ENCODE measurements around the gene ZFHX2.

Gene ZFHX2

GRCh38 chr14:23513818-23514643 lies 37.5 kb downstream of the ZFHX2 start:
- no peak for DNase-seq

- no peak for DNase-seq
Observed at GRCh38 chr14:23513005-23513817, 38.4 kb downstream of the ZFHX2 start.

DNA sequence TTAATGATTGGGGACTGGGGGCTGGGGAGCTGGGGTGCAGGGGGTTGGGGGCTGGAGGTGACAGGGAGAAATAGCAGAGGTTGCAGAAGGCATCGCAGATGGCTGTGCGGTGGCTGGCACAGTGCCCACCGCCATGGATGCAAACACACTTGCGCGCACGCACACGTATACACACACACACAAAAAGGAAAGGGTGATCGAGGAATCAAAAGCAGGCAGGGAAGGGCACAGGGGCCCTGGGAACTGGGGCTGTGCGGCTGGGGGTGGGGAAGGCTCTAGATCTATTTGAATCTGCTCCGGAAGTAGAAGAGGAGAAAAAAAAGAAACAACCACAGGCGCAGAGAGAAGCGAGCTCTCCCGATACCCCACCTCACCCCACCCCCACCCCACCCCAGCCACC lies 39.4 kb downstream of the ZFHX2 start:
- DNase-seq, result peak; percentile 2

DNA sequence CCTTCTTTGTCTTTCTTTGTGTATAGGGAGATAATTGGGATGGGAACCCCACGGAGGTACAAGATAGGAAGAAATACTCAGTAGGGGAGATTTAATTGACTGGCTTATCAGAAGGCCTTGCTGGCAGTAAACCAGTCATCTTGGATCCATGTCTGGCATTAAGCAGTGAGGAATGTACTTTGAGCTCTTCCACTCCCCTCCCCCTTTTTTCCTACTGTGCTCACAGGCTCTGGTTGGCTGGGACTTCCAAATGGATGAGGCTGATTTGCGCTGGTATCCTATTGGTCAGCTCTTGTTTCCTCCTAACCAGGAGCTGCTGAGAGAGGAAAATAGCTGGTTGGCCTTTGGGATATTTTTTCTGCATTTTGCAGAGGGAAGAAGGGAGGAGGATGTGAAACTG lies 57.3 kb downstream of the ZFHX2 start:
- no peak for DNase-seq

GRCh38 chr14:23492618-23493272 lies 58.8 kb downstream of the ZFHX2 start:
- DNase-seq, result no peak

DNA sequence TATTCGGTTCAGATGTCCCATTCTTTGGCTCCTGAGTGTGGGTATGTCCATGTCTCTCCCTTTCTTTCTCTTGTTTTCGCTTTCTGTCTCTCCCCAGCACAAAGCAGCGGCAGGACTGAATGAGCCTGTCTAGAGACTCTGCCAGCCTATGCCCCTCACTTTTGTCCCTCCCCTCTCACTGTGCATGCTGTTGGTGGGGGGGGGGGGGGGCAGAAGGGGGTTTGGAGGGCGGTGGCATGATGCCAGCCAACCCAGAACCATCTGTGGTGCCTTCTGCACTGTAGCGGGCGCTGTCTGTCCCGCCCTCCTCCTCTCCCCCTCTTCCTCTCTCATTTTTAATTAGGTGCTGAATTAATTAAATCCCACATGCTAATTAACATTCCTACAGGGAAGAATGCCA lies 64.3 kb downstream of the ZFHX2 start:
- no peak for DNase-seq

GRCh38 chr14:23486036-23486435 lies 65.5 kb downstream of the ZFHX2 start:
- no peak for DNase-seq

GRCh38 chr14:23485326-23485725 lies 66.2 kb downstream of the ZFHX2 start:
- no peak for DNase-seq

DNA sequence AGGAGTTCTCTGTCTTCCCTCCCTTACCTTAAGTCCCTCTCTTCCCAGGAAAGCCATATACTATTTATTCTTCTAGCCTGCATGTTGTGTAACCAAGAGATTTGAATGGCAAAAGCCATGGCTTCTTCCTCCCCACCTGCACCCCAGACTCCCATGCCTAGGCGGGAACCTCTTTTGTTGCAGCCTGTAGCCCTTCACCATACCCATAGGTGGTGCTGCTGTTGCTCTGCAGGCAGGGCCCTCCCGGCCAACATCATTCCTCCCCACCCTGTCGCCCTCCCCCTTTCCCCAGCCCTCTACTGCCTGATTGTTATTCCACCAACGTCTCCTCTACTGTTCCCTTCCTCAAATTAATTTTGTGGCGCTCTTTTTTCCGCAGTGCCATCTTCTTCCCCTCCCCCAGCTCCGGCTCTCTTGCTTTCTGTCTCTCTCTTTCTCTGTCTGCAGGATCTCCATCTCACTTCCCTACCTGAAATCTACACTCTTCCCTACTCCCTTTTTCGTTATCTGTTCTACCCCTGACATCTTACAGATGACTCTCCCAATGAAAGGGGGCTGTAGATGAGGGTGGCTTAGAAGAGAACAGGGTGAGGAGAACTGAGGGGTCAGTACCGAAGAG lies 68.2 kb downstream of the ZFHX2 start:
- no peak for DNase-seq

DNA sequence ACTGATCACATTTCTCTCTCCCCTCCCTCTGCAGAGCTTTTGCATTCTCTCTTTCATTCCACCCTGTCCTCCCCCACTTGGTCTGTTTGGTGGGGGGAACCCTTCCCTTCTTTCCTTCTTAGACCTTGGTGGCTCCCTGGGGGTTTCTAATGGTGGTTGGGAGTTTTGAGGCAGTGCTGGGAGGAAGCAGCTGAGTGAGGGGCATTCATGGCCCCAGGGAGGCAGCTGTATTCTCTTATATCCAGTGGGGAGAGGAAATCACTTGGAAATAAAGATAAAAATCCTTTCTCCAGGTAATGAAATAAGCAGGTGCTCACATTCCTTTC lies 68.8 kb downstream of the ZFHX2 start:
- no peak for DNase-seq

DNA sequence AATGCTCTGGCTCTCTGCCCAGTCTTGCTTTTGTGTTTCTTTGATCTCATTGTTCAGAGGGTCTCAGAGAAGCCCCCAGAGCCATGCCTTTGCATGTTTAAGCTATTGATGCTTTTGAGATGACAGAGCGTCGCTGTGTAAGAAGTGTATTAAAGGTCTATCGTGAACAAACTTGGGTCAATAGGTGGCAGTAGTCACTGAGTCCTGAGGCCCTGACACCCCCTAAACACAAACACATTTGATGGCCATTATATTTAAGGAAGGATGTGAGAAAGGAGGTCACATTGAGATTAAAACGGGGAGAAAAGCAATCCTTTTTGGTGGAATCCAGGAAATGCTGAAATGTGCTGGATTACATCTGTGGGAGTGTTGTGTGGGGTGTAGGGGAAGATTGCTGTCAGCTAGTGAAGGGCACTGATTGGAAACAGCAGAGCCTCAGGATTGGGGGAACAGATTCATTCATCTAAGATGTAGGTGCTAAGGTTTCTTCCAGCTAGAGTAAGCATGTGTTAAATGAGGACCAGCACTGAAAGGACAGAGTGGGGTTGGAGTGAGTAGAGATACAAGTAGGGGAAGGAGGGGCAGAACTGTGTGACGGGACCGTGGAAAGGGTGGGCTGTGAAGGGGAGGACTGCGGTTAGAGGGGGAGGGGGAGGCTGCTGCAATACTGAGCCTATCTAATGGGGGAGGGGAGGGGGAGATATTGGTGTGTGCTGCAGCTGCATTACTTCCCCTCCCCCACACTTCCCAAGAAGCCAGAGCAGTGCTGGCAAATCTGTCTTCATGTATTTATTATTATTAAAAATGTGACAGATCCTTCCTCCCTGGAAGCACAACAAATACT lies 69.4 kb downstream of the ZFHX2 start:
- no peak for DNase-seq

DNA sequence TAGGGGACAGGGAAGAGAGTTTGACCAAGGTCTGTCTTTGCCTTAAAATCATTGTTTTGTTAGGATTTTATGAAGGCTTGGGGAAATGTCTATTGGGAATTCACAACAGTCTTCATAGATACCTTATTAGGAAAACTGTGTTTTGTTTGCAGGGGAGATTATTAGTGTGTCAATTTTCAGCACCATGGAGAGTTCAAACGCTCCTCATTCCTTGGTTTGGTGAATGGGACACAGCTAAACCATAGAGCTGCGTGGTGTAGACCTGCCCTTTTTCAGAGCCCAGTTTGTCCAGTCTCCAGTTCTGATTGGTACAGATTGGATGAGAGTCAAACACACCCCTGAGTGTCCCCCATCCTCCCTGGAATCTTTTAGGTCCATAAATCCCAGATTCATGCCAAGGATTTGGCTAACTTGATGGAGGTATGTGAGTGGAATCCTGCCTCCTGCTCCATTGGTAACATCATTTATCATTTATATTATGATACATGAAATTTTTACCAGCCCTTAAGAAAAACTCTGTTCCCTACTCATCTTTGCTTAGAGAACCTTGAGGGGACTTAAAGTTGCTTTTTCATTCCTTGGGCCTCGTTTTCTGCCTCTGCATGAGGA lies 70.1 kb downstream of the ZFHX2 start:
- no peak for DNase-seq

GRCh38 chr14:23478109-23478759 lies 73.3 kb downstream of the ZFHX2 start:
- peak; percentile 62 for DNase-seq

GRCh38 chr14:23470947-23471346 lies 80.6 kb downstream of the ZFHX2 start:
- no peak for DNase-seq

All from activated naive CD4-positive, alpha-beta T cell treated with Interleukin-2 at 50 U/mL for 16 hours (primary cell).